Measurements from ENCODE around the gene HS1BP3. TPM values are rescaled to one million over a fixed set of nuclear protein-coding genes. Genes with fewer than 3 reads are reported as not detected.
A peak's percentile ranks its signal among the peaks of the same experiment; 100 is the strongest.

HS1BP3 gene
- total RNA-seq, 1 experiment from 2014 or later = 12.1 TPM

DNA sequence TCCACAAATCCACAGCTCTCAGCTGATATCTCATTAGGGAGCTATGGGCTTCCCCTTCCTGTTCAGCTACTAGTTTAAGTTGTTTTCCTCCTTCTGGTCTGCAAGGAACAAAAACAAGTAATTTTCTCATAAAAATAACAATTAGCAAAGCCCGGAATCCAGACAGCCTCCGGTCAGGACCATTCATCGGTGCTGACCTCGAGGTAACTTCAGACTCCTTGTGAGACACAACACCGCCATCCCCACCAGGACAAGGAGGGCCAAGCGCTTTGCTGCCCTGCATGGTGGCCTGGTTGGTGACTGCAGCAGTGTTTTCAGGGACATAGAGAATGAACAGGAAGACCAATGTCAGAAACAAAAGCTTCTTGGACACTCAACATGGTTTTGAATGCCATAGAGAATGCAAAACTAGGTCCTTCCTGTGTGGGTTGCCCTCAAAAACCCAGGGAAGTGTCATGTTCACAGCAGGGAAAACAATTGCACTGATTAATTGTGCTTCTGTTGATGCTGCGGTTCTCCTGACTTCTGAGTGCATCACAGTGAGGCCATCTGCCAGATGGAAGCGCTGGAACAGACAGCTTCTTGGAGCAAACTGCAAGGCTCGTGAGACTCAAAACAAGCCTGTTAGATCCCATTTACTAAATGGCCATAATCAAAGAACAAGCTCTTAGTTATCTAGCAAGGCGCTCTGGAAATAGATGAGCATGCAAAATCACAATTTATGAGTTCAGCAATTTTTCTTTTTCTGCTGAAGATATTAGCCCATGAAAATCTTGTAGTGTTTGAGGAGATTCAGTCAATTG lies 77.1 kb downstream of the HS1BP3 start:
- peak; percentile 84 for DNase-seq (ENCODE audit: low read depth)

DNA sequence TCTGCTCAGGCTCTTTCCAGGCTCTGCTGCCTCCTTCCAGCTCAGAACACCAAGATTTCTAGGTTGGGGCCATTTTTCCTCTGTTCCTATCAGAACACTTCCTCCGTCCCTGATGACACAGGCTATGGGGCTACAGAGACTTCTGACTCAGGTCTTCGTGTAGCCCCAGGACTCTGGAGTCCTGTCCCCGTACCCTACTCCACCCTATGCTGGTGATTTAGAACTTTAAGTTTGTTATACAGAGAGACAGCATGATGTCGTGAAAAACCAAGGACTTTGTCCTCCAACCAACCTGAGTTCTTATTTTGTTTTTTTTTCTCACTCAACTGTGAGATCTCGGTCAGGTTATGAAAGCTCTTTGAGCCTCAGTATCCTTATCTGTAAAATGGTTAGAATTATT lies 78.7 kb downstream of the HS1BP3 start:
- no peak for DNase-seq (ENCODE audit: low read depth)

DNA sequence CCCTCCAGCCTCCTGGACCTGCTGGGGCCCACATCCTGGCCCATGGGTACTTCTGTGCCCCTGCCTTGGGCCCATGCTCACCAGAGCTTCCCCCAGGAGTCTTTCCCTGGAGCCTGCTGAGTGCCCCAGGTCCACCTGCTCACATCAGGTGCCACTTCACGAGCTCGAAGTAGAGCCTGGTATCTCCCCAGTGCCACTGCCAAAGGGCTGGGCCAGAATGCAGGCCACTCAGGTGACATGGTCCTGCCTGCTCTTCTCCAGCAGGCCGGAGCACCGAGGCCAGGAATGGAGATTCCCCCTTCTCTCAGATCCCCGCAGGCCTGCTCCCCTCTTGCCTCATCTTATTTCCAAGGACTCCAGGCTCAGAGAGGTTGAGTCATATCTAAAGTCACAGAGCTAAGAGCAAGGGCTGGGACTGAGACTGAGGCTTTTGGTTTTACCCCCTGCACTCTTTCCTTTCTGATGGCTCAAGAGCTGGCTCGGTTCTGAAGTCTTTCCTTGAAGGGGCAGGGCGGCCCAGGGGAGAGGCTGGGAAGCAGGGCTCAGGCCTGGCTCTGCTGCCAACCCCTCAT lies 79.2 kb downstream of the HS1BP3 start:
- DNase-seq (ENCODE audit: low read depth) = no peak

DNA sequence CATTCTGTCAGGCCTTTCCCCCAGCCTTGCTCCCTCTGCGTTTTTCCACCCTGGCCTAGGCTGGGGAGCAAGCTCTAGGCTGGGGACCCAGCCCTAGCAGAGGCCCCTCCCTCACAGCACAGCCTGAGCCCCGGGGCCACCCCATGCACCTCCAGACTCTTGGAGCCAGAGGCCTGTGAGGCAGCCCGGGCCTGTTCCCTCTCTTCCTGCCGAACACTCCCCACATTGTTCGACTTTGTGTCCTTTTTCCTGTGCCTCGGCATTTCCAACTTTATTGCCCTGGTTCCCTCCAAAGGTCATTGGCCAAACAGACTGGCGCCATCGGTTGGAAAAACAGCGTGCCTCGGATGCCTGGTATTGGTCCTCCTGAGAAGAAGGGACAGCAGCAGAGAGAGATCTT lies 79.7 kb downstream of the HS1BP3 start:
- no peak for DNase-seq (ENCODE audit: low read depth)

DNA sequence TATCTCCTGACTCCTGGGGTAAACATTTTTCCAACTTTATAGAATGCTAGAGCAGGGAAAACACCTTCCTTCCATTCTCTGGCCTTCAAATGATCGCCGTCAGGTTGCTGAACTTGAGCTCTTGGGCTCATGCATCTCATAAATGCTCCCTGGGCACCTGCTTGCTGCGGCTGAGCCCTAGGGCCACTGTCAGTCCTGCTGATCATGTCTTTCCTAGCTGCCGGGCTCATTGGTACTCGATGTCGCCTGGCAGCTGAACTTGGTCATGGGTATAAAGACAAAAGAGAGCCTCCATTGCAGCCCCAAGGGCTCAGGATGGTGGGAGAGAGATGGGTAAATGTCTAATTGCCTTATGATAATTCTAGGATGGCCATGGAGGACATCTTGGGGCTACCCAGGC lies 80.6 kb downstream of the HS1BP3 start:
- no peak for DNase-seq (ENCODE audit: low read depth)

DNA sequence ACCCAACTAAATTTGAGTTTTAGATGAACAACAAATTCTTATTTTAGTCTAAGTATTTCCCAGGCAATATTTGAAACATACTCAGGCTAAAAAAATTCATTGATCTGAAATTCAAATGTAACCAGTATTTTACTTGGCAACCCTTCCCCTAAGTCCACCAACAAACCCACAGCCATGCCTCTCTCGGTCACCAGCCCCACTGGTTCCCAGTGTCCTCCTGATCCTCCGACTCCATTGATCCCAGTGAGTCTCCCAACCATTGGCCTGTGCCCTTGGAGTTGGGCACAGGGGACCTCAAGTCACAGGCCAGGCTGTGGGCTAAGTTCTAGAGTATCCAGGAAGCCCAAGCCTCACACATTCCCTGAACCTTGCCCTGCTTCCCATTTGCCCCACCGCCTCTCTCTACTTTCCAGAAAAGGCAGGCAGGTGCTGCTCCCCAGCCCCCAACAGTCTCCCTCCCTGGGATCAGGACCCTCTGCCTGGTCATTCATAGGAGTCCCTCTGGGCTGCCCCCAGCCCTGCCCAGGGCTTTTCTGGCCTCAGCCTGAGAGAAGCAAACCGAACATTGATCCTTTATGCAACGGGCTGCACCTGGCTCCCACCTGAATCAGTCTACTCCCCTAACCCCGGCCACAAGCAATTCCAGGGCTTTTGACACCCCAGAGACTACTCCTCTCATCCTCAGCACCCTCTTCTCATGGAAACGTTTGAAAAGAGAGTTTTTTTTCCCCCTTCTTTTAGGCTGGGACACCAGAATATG lies 81.3 kb downstream of the HS1BP3 start:
- DNase-seq (ENCODE audit: low read depth) = no peak

DNA sequence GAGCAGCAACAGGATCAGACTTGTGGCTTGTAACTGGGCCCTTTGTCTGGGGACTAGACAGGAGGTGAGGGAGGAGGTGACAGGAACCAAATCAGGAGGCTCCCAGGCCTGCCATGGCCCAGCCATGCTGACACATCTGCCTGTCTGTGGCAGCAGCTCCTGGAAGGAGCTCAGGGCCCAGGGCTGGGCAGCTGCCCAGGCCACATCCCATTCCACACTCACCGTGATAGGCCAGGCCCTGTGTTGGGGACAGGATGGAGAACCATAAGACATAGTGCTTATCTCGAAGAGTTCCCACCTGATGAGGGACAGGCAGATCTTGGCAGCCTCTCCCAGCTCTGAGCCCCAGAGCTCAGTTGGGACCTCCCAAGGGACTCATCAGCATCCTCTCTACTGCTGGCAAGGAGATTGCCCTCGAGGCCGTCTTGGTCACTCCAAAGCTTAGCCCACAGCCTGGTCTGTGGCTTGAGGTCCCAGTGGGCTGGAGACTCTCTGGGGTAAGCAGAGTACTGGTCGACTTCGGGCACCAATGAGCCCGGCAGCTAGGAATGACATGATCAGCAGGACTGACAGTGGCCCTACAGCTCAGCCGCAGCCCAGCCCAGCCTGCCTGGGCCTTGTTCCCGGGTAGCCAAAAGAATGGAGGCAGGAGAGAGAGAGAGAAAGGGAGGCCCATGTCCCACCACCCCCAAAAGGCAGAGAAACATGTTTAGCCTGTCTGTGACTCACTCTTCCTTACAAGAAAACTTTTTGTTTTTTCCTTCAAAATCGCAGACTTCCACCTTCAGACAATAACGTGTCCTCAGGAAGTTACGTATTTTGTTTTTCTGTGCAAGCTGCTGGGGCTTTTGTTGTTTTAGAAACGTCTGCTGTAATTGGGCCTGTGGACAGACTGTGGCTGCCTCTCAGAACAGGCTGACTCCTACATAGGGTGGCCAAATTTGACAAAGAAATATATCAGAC lies 82.1 kb downstream of the HS1BP3 start:
- DNase-seq (ENCODE audit: low read depth) = peak; percentile 58

DNA sequence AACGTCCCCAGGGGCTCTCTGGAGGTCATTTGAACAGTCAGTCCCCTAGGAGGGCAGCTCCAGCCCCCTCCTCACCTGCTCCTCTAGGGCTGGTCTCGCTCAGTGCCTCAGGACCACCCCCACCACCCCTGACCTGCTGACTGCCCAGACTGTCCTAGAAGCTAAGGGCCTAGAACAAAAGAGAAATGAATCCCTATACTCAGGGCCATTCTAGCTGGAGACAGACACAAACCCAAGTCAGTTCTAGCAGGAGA lies 83.0 kb downstream of the HS1BP3 start:
- DNase-seq (ENCODE audit: low read depth) = no peak

Other genes with a start within 250 kb of the HS1BP3 start
- gene RHOB, start 204.0 kb downstream of the HS1BP3 start, total RNA-seq (2014; rRNA removed; shearing (Covaris generic)) = 81.9 and 102 TPM in 2 replicates
- gene GDF7, start 16.0 kb upstream of the HS1BP3 start, total RNA-seq (2014; rRNA removed; shearing (Covaris generic)) = 0.05 TPM in 1 of 2 replicates, not detected in the other
- gene LDAH, start 172.0 kb upstream of the HS1BP3 start, total RNA-seq (2014; rRNA removed; shearing (Covaris generic)) = 16.6 and 18.5 TPM in 2 replicates

All from M059J (cell line).